KMS-11 (cell line): ENCODE results near the gene SOX8.

Experiments
- H2AFZ ChIP-seq: fragments of 200-600 bp; sonication (generic); 2 replicates; pipeline ENCODE4 v1.6.1; 2016; ENCODE audit warnings: antibody characterized with exemption, mixed run types, low read depth
- H3K27ac ChIP-seq: fragments of 200-600 bp; sonication (generic); 2 replicates; pipeline ENCODE4 v1.6.1; 2016; ENCODE audit warnings: mild to moderate bottlenecking, mixed run types
- H3K27me3 ChIP-seq: fragments of 200-600 bp; sonication (generic); 2 replicates; pipeline ENCODE4 v1.6.1; 2017; ENCODE audit warnings: mild to moderate bottlenecking, low read depth, mixed run types, moderate library complexity; ENCODE audit not compliant: insufficient read depth
- H3K36me3 ChIP-seq: fragments of 200-600 bp; sonication (generic); 2 replicates; pipeline ENCODE4 v1.6.1; 2017; ENCODE audit warnings: mild to moderate bottlenecking, mixed run types; ENCODE audit not compliant: insufficient read depth
- H3K4me1 ChIP-seq: fragments of 200-600 bp; sonication (generic); 2 replicates; pipeline ENCODE4 v1.6.1; 2016; ENCODE audit warnings: mild to moderate bottlenecking, low read depth, mixed run types; ENCODE audit not compliant: poor library complexity, severe bottlenecking
- H3K4me2 ChIP-seq: fragments of 200-600 bp; sonication (generic); 2 replicates; pipeline ENCODE4 v1.7.0; 2016; ENCODE audit warnings: mild to moderate bottlenecking, mixed run types
- H3K4me3 ChIP-seq: fragments of 200-600 bp; sonication (generic); IDR thresholded peaks from 2 replicates; pipeline ENCODE4 v1.6.1; 2017; ENCODE audit warnings: low read depth, low read length, mixed read lengths; ENCODE audit not compliant: insufficient read depth
- H3K79me2 ChIP-seq: fragments of 200-600 bp; sonication (generic); 2 replicates; pipeline ENCODE4 v1.6.1; 2016; ENCODE audit warnings: low read depth, mixed run types; ENCODE audit not compliant: insufficient read depth
- H3K9ac ChIP-seq: fragments of 200-600 bp; sonication (generic); 2 replicates; pipeline ENCODE4 v1.6.1; 2016; ENCODE audit warnings: mild to moderate bottlenecking, mixed run types
- H4K20me1 ChIP-seq: fragments of 200-600 bp; sonication (generic); 2 replicates; pipeline ENCODE4 v1.6.1; 2016; ENCODE audit warnings: mild to moderate bottlenecking, mixed run types; ENCODE audit not compliant: insufficient read depth
- TF ChIP-seq, protein P1 (sequence below): fragments of 200-600 bp; sonication (generic); conservative IDR thresholded peaks from 2 replicates; pipeline ENCODE4 v1.6.1; 2017; ENCODE audit warnings: low read depth, mild to moderate bottlenecking, antibody characterized with exemption, low read length, moderate library complexity, mixed read lengths

Gene SOX8

DNA sequence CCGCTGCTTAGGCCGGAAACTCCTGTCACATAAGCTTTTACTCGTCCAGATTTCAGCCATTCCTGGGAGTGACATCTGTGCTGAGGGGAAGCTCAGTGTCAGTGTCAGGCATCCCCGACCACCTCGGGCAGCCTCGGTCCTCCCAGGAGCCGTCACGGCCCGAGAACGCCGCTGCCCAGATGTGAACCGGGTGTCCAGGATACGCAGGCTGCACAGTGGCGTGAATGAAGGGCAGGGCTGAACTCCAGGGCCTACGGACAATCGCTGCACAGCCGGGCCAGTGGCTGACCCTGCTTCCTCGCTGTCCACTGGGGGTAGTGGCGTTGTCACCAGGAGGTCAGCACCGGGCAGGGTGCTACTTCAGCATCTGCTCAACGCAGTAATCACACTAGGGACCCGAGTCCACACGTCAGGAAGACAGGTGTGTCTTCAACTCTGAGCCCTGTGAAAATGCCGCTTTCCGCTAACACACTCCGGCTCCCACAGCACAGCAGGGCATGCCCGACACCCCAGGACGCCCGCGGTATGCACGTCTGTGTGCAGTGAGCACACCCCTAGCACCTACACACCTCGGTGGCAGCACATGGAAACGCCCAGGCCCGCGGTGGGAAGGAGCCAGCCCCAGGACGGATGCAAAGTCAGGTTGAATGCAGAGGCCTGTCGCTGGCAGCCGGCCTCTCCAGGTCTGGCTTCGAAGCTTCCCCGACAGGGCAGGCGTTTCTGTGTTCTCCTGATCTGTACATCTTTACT is 13.8 kb upstream of the SOX8 start:
- no peak overlapping the region for H3K4me3 ChIP-seq
- H3K9ac ChIP-seq, result no peak overlapping the region
- no peak overlapping the region for H2AFZ ChIP-seq
- H3K27ac ChIP-seq, result no peak overlapping the region
- no peaks in the 10 kb centered on the region for H3K4me1 ChIP-seq
- no peaks in the 10 kb centered on the region for H4K20me1 ChIP-seq
- H3K36me3 ChIP-seq, result no peaks in the 10 kb centered on the region
- H3K4me2 ChIP-seq, result no peak overlapping the region
- no peaks in the 10 kb centered on the region for H3K79me2 ChIP-seq
- TF ChIP-seq, protein P1, sequence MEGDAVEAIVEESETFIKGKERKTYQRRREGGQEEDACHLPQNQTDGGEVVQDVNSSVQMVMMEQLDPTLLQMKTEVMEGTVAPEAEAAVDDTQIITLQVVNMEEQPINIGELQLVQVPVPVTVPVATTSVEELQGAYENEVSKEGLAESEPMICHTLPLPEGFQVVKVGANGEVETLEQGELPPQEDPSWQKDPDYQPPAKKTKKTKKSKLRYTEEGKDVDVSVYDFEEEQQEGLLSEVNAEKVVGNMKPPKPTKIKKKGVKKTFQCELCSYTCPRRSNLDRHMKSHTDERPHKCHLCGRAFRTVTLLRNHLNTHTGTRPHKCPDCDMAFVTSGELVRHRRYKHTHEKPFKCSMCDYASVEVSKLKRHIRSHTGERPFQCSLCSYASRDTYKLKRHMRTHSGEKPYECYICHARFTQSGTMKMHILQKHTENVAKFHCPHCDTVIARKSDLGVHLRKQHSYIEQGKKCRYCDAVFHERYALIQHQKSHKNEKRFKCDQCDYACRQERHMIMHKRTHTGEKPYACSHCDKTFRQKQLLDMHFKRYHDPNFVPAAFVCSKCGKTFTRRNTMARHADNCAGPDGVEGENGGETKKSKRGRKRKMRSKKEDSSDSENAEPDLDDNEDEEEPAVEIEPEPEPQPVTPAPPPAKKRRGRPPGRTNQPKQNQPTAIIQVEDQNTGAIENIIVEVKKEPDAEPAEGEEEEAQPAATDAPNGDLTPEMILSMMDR, result no peak
- H3K27me3 ChIP-seq, result peaks cover 43% of the 10 kb centered on the region

DNA sequence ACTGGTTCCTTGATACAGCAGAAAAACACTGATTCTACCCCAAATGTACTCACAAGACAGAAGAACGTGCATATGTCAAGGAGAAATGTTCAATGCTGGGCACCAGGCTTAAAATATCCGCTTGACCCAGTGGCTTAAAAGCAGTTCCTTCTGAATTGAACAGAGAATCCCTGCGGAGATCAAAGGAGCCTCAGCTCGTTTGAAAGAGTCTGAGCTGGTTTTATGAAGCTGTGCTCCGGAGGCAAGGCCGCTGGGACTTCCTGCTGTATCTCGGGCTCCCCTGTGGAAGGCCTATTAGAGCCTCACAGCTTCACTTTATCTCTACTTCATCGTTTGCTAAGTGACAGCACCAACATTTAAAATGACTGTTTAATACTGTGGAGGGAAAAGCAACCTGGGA is 12.9 kb upstream of the SOX8 start:
- H3K27me3 ChIP-seq, result peaks cover 44% of the 10 kb centered on the region
- no peak overlapping the region for H3K9ac ChIP-seq
- H3K27ac ChIP-seq, result no peak overlapping the region
- no peaks in the 10 kb centered on the region for H3K36me3 ChIP-seq
- no peaks in the 10 kb centered on the region for H4K20me1 ChIP-seq
- H3K4me3 ChIP-seq, result no peak overlapping the region
- no peak overlapping the region for H3K4me2 ChIP-seq
- H2AFZ ChIP-seq, result no peak overlapping the region
- TF ChIP-seq, protein P1, result no peak
- H3K4me1 ChIP-seq, result no peaks in the 10 kb centered on the region
- no peaks in the 10 kb centered on the region for H3K79me2 ChIP-seq

DNA sequence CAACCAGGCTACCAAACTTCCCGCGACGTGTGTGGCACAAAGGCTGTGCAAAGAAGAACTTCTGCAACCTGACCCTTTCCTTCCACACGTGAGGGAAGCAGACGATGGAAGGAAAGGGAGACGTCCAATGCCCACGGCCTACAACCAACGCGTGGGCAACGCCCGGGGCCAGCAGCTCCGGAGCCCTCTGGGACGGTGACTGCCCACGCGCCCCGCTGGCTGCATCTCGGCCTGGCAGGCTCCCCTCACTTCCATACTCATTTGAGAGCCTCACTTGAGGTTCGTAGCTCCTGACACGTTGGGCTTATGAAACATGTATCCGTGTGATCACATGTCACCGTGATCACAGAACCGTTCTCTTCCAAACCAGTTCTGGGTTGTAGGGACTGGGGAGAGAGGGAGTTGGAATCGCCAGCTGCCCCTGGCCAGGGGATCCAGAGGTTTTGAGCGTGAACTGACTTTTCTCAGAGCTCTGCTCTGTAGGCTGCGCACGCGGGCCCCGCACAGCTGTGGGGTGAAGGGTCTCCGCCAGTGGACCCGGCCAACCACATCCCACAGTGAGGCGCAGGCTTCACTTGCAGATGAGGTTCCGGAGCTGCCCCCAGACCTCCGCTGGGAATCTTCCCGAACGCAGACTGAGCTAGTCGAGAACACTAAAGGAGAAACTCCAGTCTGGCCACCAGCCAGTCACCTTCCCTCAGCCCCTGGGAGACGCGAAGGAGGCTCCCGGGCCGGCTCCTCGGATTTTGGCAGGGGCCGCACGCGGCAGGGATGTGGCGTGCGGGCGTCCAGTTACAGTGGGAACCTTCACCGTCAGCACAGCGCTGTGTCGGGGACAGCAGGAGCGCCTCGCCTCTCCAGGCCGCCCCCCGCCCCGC is 11.8 kb upstream of the SOX8 start:
- Histone ChIP-seq H3K4me1 (no peaks in the 10 kb centered on the region), H2AFZ (peak overlapping the region; percentile 99), H3K36me3 (no peaks in the 10 kb centered on the region), H3K27me3 (peaks cover 44% of the 10 kb centered on the region), H3K4me2 (peak overlapping the region; percentile 86), H3K4me3 (no peak overlapping the region), H3K9ac (peak overlapping the region; percentile 76; the same call in 1 of the 2 replicates), H3K79me2 (no peaks in the 10 kb centered on the region), H4K20me1 (no peaks in the 10 kb centered on the region), H3K27ac (no peak overlapping the region)
- TF ChIP-seq, protein P1, result no peak

DNA sequence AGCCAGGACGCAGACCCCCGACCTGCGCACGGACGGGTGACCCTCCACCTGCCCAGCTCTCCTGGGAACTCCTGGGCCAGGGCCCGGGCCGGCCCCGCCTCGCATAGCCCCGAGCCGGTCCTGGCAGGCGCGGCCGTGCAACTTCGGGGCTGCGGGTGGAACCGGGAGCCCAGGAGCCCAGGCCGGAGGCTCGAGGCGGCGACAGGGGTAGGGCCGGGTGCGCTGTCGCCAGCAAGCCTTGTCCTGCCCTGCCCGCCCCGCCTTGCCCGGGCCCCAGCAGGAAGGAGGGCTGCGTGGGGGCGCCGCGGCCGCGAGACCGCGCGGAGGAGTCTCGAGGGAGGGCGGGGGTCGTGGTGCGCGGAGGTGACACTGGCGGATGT is 11.2 kb upstream of the SOX8 start:
- TF ChIP-seq, protein P1, result no peak

More for the DNA sequence above, 11.2 kb upstream of the SOX8 start:
- Histone ChIP-seq H3K4me3 (no peak overlapping the region), H3K27me3 (peaks cover 44% of the 10 kb centered on the region), H3K79me2 (no peaks in the 10 kb centered on the region), H3K36me3 (no peaks in the 10 kb centered on the region), H3K9ac (peak overlapping the region; percentile 76; the same call in 1 of the 2 replicates), H3K27ac (peak overlapping the region; percentile 42; the same call in 1 of the 2 replicates), H4K20me1 (no peaks in the 10 kb centered on the region), H2AFZ (peak overlapping the region; percentile 99), H3K4me2 (peak overlapping the region; percentile 86), H3K4me1 (no peaks in the 10 kb centered on the region)
